Calu3 (cell line): Measurements from ENCODE around the gene SND1. TPM values are rescaled to one million over a fixed set of nuclear protein-coding genes. Genes with fewer than 3 reads are reported as not detected.

Experiments
- BruUV-seq: library from RNA; stranded (reverse); fragments of 400-500 nt; replicated peaks from 2 replicates; lab custom pipeline; 2021; lab: Mats Ljungman, UMichigan
- CTCF ChIA-PET: fragments of 300-600 bp; sonication (Branson Sonifier 250); formaldehyde crosslinking; loops from one replicate; lab custom pipeline; 2022; ENCODE audit warnings: antibody characterized with exemption; lab: Charles Lee
- DNase-seq: peaks from one replicate; pipeline ENCODE4 v3.0.0; 2022
- H3K27ac Mint-ChIP-seq: one replicate; pipeline ENCODE4 v1.8.0; 2022; ENCODE audit warnings: mixed read lengths; ENCODE audit not compliant: unreplicated experiment
- H3K27me3 Mint-ChIP-seq: one replicate; pipeline ENCODE4 v1.8.0; 2022; ENCODE audit warnings: mixed read lengths; ENCODE audit not compliant: unreplicated experiment
- H3K36me3 Mint-ChIP-seq: one replicate; pipeline ENCODE4 v1.8.0; 2022; ENCODE audit warnings: mild to moderate bottlenecking, moderate library complexity, mixed read lengths; ENCODE audit not compliant: insufficient read depth, unreplicated experiment
- H3K4me1 Mint-ChIP-seq: one replicate; pipeline ENCODE4 v1.8.0; 2022; ENCODE audit warnings: mild to moderate bottlenecking, low read depth, mixed read lengths; ENCODE audit not compliant: unreplicated experiment
- H3K4me3 Mint-ChIP-seq: one replicate; pipeline ENCODE4 v1.8.0; 2022; ENCODE audit warnings: mild to moderate bottlenecking, low read depth, moderate library complexity, mixed read lengths; ENCODE audit not compliant: unreplicated experiment
- H3K9me3 Mint-ChIP-seq: one replicate; pipeline ENCODE4 v1.8.0; 2022; ENCODE audit warnings: low read depth, mixed read lengths; ENCODE audit not compliant: unreplicated experiment
- CTCF ChIP-seq: fragments of 200-600 bp; IDR thresholded peaks from one replicate; pipeline ENCODE4 v1.8.0; 2022; ENCODE audit warnings: antibody characterized with exemption; ENCODE audit not compliant: unreplicated experiment
- intact Hi-C: fragments of 100-400 bp; cut with micrococcal nuclease; formaldehyde crosslinking; loops from one replicate; pipeline ENCODE4 v1.10.0; 2022; ENCODE audit not compliant: unreplicated experiment
- total RNA-seq: library from RNA; stranded (reverse); gene quantifications from 2 replicates; pipeline ENCODE4 v1.2.3, GENCODE V29; 2022

SND1 gene
- total RNA-seq, 1 experiment from 2014 or later, result 205 TPM

DNA sequence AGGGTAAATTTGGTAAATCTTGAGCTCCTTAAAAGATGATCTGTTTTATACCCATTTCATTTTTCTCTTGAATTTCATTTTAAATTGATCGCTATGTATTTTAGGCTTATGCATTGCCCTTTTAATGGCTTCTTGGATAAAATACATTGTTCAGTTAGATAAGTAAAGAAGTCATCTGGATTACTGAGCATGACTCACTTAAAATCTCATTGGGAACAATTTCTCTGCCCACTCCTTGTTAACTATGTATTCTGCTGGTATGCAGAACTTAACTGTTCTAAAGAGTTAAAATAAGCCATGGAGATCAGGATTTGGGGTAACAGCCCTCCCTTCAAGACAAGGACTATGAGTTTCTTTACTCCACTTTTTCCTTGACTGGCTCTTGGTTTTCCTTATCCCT, 134.2 kb downstream of the SND1 start:
- intact Hi-C loops, result no loop called here
- BruUV-seq, result no TSS peak
- H3K36me3 Mint-ChIP-seq, result peaks cover 5% of the 10 kb centered on the region
- TF ChIP-seq CTCF, result no peak
- H3K27me3 Mint-ChIP-seq, result no peaks in the 10 kb centered on the region
- peaks cover 33% of the 10 kb centered on the region for H3K4me1 Mint-ChIP-seq
- DNase-seq, result no peak
- H3K27ac Mint-ChIP-seq, result no peak overlapping the region
- CTCF ChIA-PET, result no interaction called here
- no peak overlapping the region for H3K4me3 Mint-ChIP-seq
- no peaks in the 10 kb centered on the region for H3K9me3 Mint-ChIP-seq

GRCh38 chr7:127789031-127789430, 137.0 kb downstream of the SND1 start:
- no TSS peak for BruUV-seq
- H3K27me3 Mint-ChIP-seq, result no peaks in the 10 kb centered on the region
- CTCF ChIA-PET, result no interaction called here
- H3K4me1 Mint-ChIP-seq, result peaks cover 32% of the 10 kb centered on the region
- peaks cover 5% of the 10 kb centered on the region for H3K36me3 Mint-ChIP-seq
- TF ChIP-seq CTCF, result no peak
- H3K4me3 Mint-ChIP-seq, result no peak overlapping the region
- DNase-seq, result no peak
- intact Hi-C loops, result no loop called here
- no peak overlapping the region for H3K27ac Mint-ChIP-seq
- H3K9me3 Mint-ChIP-seq, result no peaks in the 10 kb centered on the region

- intact Hi-C loops, result no loop called here
- Mint-ChIP-seq H3K4me3 (no peak overlapping the region), H3K27ac (peak overlapping the region; percentile 34), H3K27me3 (no peaks in the 10 kb centered on the region), H3K36me3 (no peaks in the 10 kb centered on the region), H3K4me1 (peaks cover 26% of the 10 kb centered on the region), H3K9me3 (no peaks in the 10 kb centered on the region)
- no peak for DNase-seq
- no peak for TF ChIP-seq CTCF
- CTCF ChIA-PET, result interaction anchor here (0.9 kb wide), 1 partner anchor 83 kb away, joined by 3 read pairs; no protein-coding TSS in a partner anchor
- BruUV-seq, result no TSS peak
Observed at GRCh38 chr7:127791446-127792189, 139.6 kb downstream of the SND1 start.

DNA sequence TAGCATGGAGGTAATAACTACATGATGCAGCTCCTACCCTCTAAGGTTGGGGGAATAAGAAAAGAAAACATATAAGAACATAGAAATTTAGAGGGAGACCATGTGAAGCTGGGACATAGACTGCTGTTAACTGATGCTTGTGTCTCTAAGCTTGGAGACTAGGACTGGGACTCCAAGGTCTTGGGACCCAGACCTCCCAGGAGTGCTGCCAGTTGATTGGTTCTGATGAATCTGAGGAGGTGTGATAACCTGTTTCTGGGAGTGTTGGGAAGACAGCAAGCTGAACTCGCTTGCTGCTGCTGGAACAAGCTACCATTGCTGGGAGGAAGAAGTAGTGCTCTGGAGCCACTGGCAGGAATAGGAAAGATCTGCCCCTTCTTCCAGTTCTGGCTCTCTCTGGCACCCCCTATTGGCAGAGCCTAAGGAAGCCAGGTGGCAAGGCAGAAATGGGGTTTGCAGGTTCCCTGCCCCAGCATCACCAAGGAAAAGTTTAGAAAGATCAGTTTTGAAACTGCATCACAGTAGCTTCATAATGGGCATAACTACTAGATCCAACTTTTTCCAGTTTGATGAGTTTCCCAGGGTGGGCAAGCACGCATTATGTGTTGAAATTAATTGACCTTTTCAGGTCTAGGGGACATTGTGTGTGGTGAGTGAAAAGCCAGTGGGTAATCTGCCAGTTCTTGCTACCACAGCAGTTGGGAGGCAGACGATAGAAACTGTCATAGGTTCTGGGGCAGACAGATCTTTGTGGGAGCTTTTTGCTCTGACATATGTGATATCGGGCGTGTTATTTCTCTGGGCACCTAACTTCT, 140.7 kb downstream of the SND1 start:
- H3K36me3 Mint-ChIP-seq, result no peaks in the 10 kb centered on the region
- CTCF ChIA-PET, result interaction anchor here (0.6 to 0.9 kb wide), 2 partner anchors 25 to 84 kb away, joined by 3 read pairs; no protein-coding TSS in a partner anchor

More for the DNA sequence above, 140.7 kb downstream of the SND1 start:
- peak; percentile 51 for DNase-seq
- Mint-ChIP-seq H3K27me3 (no peaks in the 10 kb centered on the region), H3K9me3 (no peaks in the 10 kb centered on the region), H3K4me1 (peaks cover 16% of the 10 kb centered on the region), H3K27ac (no peak overlapping the region), H3K4me3 (no peak overlapping the region)
- TF ChIP-seq CTCF, result peak; percentile 45
- intact Hi-C loops, result no loop called here
- no TSS peak for BruUV-seq
